Astrocyte (in vitro differentiated cells and primary cell): Measurements from ENCODE around the gene LMX1A. TPM values are rescaled to one million over a fixed set of nuclear protein-coding genes. Genes with fewer than 3 reads are reported as not detected.

ENCODE experiments used
- DNase-seq: peaks from one replicate; pipeline ENCODE4 v3.0.0-alpha.2; 2010; ENCODE audit warnings: low read depth
- FAIRE-seq: peaks from 2 replicates; lab custom pipeline; 2011; peaks lifted over from hg19 to GRCh38; lab: Jason Lieb, UNC
- H2AFZ ChIP-seq: 2 replicates; pipeline ENCODE4 v1.6.0; 2012; ENCODE audit warnings: low read depth, low read length, inconsistent platforms
- H3K27ac ChIP-seq: 2 replicates; pipeline ENCODE4 v1.5.1; 2011; ENCODE audit warnings: low read depth, low read length, inconsistent platforms
- H3K27me3 ChIP-seq: 2 replicates; pipeline ENCODE4 v1.6.0; 2011; ENCODE audit warnings: low read length, inconsistent platforms; ENCODE audit not compliant: insufficient read depth
- H3K36me3 ChIP-seq: 2 replicates; pipeline ENCODE4 v1.5.1; 2011; ENCODE audit warnings: low read length, inconsistent platforms; ENCODE audit not compliant: insufficient read depth
- H3K4me1 ChIP-seq: 2 replicates; pipeline ENCODE4 v1.5.1; 2011; ENCODE audit warnings: low read length, inconsistent platforms; ENCODE audit not compliant: insufficient read depth
- H3K4me2 ChIP-seq: 2 replicates; pipeline ENCODE4 v1.6.0; 2012; ENCODE audit warnings: low read length, inconsistent platforms
- H3K4me3 ChIP-seq: 2 replicates; pipeline ENCODE4 v1.5.1; 2011; ENCODE audit warnings: low read depth, mild to moderate bottlenecking, low read length, inconsistent platforms; ENCODE audit not compliant: insufficient read depth
- H3K79me2 ChIP-seq: 2 replicates; pipeline ENCODE4 v1.6.0; 2012; ENCODE audit warnings: mild to moderate bottlenecking, low read length, inconsistent platforms; ENCODE audit not compliant: insufficient read depth
- H3K9ac ChIP-seq: 2 replicates; pipeline ENCODE4 v1.6.0; 2012; ENCODE audit warnings: mild to moderate bottlenecking, low read length, inconsistent platforms
- H3K9me3 ChIP-seq: 2 replicates; pipeline ENCODE4 v1.5.1; 2012; ENCODE audit warnings: low read depth, mild to moderate bottlenecking, low read length, inconsistent platforms; ENCODE audit not compliant: insufficient read depth
- H4K20me1 ChIP-seq: 2 replicates; pipeline ENCODE4 v1.6.0; 2012; ENCODE audit warnings: low read length, inconsistent platforms; ENCODE audit not compliant: insufficient read depth
- H3K27ac Mint-ChIP-seq: one replicate; pipeline ENCODE4 v1.8.0; 2021; ENCODE audit warnings: mild to moderate bottlenecking, mixed read lengths; ENCODE audit not compliant: unreplicated experiment
- H3K27me3 Mint-ChIP-seq: one replicate; pipeline ENCODE4 v1.8.0; 2021; ENCODE audit warnings: low read depth, mixed read lengths; ENCODE audit not compliant: unreplicated experiment
- H3K36me3 Mint-ChIP-seq: one replicate; pipeline ENCODE4 v1.8.0; 2021; ENCODE audit warnings: low read depth, mixed read lengths; ENCODE audit not compliant: unreplicated experiment
- H3K4me1 Mint-ChIP-seq: one replicate; pipeline ENCODE4 v1.8.0; 2021; ENCODE audit warnings: low read depth, mixed read lengths; ENCODE audit not compliant: unreplicated experiment
- H3K4me3 Mint-ChIP-seq: one replicate; pipeline ENCODE4 v1.8.0; 2021; ENCODE audit warnings: mild to moderate bottlenecking, moderate library complexity, mixed read lengths; ENCODE audit not compliant: unreplicated experiment
- H3K9me3 Mint-ChIP-seq: one replicate; pipeline ENCODE4 v1.8.0; 2021; ENCODE audit warnings: mild to moderate bottlenecking, mixed read lengths; ENCODE audit not compliant: unreplicated experiment
- EZH2 ChIP-seq: IDR thresholded peaks from 2 replicates; pipeline ENCODE4 v1.6.1; 2012; ENCODE audit warnings: mild to moderate bottlenecking, low read length, inconsistent platforms; ENCODE audit not compliant: insufficient read depth
- total RNA-seq: library from RNA; stranded (reverse); gene quantifications from 2 replicates; pipeline ENCODE4 v1.2.1, GENCODE V29; 2021
- TF ChIP-seq, protein P1 (sequence below): IDR thresholded peaks from 2 replicates; pipeline ENCODE4 v1.5.1; 2011; ENCODE audit warnings: low read depth, mild to moderate bottlenecking, inconsistent platforms, low read length, moderate library complexity; ENCODE audit not compliant: insufficient read depth

LMX1A gene
- total RNA-seq, 1 donor from 2014 or later = not detected

- no peak overlapping the region for H3K4me3 Mint-ChIP-seq
- no peak for FAIRE-seq
- Histone ChIP-seq H2AFZ (no peak overlapping the region), H3K27ac (no peak overlapping the region), H3K36me3 (no peaks in the 10 kb centered on the region), H3K27me3 (peaks cover 17% of the 10 kb centered on the region), H3K79me2 (no peaks in the 10 kb centered on the region), H3K4me3 (no peak overlapping the region), H3K4me2 (no peak overlapping the region), H3K4me1 (no peaks in the 10 kb centered on the region), H4K20me1 (no peaks in the 10 kb centered on the region), H3K9ac (no peak overlapping the region), H3K9me3 (peaks cover 4% of the 10 kb centered on the region)
- no peaks in the 10 kb centered on the region for H3K36me3 Mint-ChIP-seq
- H3K27ac Mint-ChIP-seq = no peak overlapping the region
- H3K4me1 Mint-ChIP-seq = no peaks in the 10 kb centered on the region
- peaks cover 1% of the 10 kb centered on the region for H3K9me3 Mint-ChIP-seq
- DNase-seq = no peak
- H3K27me3 Mint-ChIP-seq = peaks cover 80% of the 10 kb centered on the region
- no peak for TF ChIP-seq EZH2
These were observed 11.8 kb downstream of the LMX1A start for GRCh38 chr1:165344736-165345135.

GRCh38 chr1:165344198-165344597 is 12.3 kb downstream of the LMX1A start:
- Mint-ChIP-seq H3K36me3 (no peaks in the 10 kb centered on the region), H3K4me1 (no peaks in the 10 kb centered on the region), H3K27me3 (peaks cover 80% of the 10 kb centered on the region), H3K27ac (no peak overlapping the region), H3K9me3 (peaks cover 1% of the 10 kb centered on the region), H3K4me3 (no peak overlapping the region)
- Histone ChIP-seq H3K36me3 (no peaks in the 10 kb centered on the region), H3K9me3 (peaks cover 4% of the 10 kb centered on the region), H3K4me1 (no peaks in the 10 kb centered on the region), H3K4me3 (no peak overlapping the region), H3K27me3 (peaks cover 13% of the 10 kb centered on the region), H3K9ac (no peak overlapping the region), H3K27ac (no peak overlapping the region), H3K79me2 (no peaks in the 10 kb centered on the region), H2AFZ (no peak overlapping the region), H3K4me2 (no peak overlapping the region), H4K20me1 (no peaks in the 10 kb centered on the region)
- TF ChIP-seq EZH2 = no peak
- TF ChIP-seq, protein P1, sequence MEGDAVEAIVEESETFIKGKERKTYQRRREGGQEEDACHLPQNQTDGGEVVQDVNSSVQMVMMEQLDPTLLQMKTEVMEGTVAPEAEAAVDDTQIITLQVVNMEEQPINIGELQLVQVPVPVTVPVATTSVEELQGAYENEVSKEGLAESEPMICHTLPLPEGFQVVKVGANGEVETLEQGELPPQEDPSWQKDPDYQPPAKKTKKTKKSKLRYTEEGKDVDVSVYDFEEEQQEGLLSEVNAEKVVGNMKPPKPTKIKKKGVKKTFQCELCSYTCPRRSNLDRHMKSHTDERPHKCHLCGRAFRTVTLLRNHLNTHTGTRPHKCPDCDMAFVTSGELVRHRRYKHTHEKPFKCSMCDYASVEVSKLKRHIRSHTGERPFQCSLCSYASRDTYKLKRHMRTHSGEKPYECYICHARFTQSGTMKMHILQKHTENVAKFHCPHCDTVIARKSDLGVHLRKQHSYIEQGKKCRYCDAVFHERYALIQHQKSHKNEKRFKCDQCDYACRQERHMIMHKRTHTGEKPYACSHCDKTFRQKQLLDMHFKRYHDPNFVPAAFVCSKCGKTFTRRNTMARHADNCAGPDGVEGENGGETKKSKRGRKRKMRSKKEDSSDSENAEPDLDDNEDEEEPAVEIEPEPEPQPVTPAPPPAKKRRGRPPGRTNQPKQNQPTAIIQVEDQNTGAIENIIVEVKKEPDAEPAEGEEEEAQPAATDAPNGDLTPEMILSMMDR = no peak
- FAIRE-seq (no peak), DNase-seq (no peak)

- Histone ChIP-seq H3K36me3 (no peaks in the 10 kb centered on the region), H3K4me2 (no peak overlapping the region), H3K9ac (no peak overlapping the region), H2AFZ (no peak overlapping the region), H3K4me1 (no peaks in the 10 kb centered on the region), H3K9me3 (peaks cover 2% of the 10 kb centered on the region), H3K79me2 (no peaks in the 10 kb centered on the region), H4K20me1 (no peaks in the 10 kb centered on the region), H3K27me3 (peaks cover 7% of the 10 kb centered on the region), H3K4me3 (no peak overlapping the region), H3K27ac (no peak overlapping the region)
- Mint-ChIP-seq H3K36me3 (no peaks in the 10 kb centered on the region), H3K27me3 (peaks cover 73% of the 10 kb centered on the region), H3K9me3 (peaks cover 1% of the 10 kb centered on the region), H3K4me1 (no peaks in the 10 kb centered on the region), H3K4me3 (no peak overlapping the region), H3K27ac (no peak overlapping the region)
- TF ChIP-seq EZH2 = no peak
- TF ChIP-seq, protein P1 = no peak
- FAIRE-seq (no peak), DNase-seq (no peak)
These were observed 13.9 kb downstream of the LMX1A start for GRCh38 chr1:165342587-165342986.
